HepG2 (cell line): ENCODE data around the gene PLEKHA8. TPM values are rescaled to one million over a fixed set of nuclear protein-coding genes. Genes with fewer than 3 reads are reported as not detected.

Source experiments
- ARID5B ChIP-seq: IDR thresholded peaks from 2 replicates; pipeline ENCODE4 v1.4.0; 2020; ENCODE audit warnings: mild to moderate bottlenecking, missing genetic modification reagents
- ELF3 ChIP-seq: IDR thresholded peaks from 2 replicates; pipeline ENCODE4 v1.6.1; 2016; ENCODE audit warnings: missing genetic modification reagents, missing compliant biosample characterization
- FIP1L1 ChIP-seq: fragments of 200-400 bp; formaldehyde crosslinking; IDR thresholded peaks from 2 replicates; pipeline ENCODE4 v1.6.1; 2018; ENCODE audit warnings: low read depth, mild to moderate bottlenecking, low read length, moderate library complexity, borderline replicate concordance; ENCODE audit not compliant: insufficient read depth
- FOXC1 ChIP-seq: sonication (generic); formaldehyde crosslinking; IDR thresholded peaks from 2 replicates; pipeline ENCODE4 v1.8.0; 2022; ENCODE audit warnings: mild to moderate bottlenecking, missing genetic modification reagents, borderline replicate concordance
- HNRNPLL ChIP-seq: fragments of 200-400 bp; formaldehyde crosslinking; IDR thresholded peaks from 2 replicates; pipeline ENCODE4 v1.6.1; 2017; ENCODE audit warnings: mild to moderate bottlenecking, low read depth, low read length; ENCODE audit not compliant: poor library complexity, severe bottlenecking
- KLF16 ChIP-seq, 2 experiments: sonication (generic) in 1 of 2; formaldehyde crosslinking in 1 of 2; IDR thresholded peaks; 2 replicates each; pipeline versions ENCODE4 v1.6.1 to v1.8.0; 2016 to 2023; ENCODE audit warnings: missing genetic modification reagents in 2 of 2, missing compliant biosample characterization in 1 of 2
- MED13 ChIP-seq: sonication (generic); formaldehyde crosslinking; IDR thresholded peaks from 2 replicates; pipeline ENCODE4 v1.5.0; 2020; ENCODE audit warnings: missing genetic modification reagents
- MEIS2 ChIP-seq: sonication (generic); formaldehyde crosslinking; IDR thresholded peaks from 2 replicates; pipeline ENCODE4 v1.9.0; 2021; ENCODE audit warnings: mild to moderate bottlenecking, missing genetic modification reagents
- NPAS2 ChIP-seq: sonication (generic); formaldehyde crosslinking; IDR thresholded peaks from 2 replicates; pipeline ENCODE4 v1.8.0; 2022; ENCODE audit warnings: mild to moderate bottlenecking, missing genetic modification reagents, borderline replicate concordance
- TP53 ChIP-seq: sonication (generic); formaldehyde crosslinking; conservative IDR thresholded peaks from 2 replicates; pipeline ENCODE4 v1.4.0; 2020; ENCODE audit warnings: missing genetic modification reagents
- ZBTB33 ChIP-seq: sonication (generic); formaldehyde crosslinking; IDR thresholded peaks from 2 replicates; pipeline ENCODE4 v1.4.0; 2020; ENCODE audit warnings: missing genetic modification reagents
- ZC3H4 ChIP-seq: sonication (generic); formaldehyde crosslinking; IDR thresholded peaks from 2 replicates; pipeline ENCODE4 v1.4.0; 2020; ENCODE audit warnings: missing genetic modification reagents, borderline replicate concordance
- ZMYM2 ChIP-seq: sonication (generic); formaldehyde crosslinking; IDR thresholded peaks from 2 replicates; pipeline ENCODE4 v1.8.0; 2022; ENCODE audit warnings: mild to moderate bottlenecking, missing genetic modification reagents
- ZNF17 ChIP-seq: sonication (generic); formaldehyde crosslinking; IDR thresholded peaks from 2 replicates; pipeline ENCODE4 v1.5.0; 2020; ENCODE audit warnings: mild to moderate bottlenecking, missing genetic modification reagents
- ZNF3 ChIP-seq: IDR thresholded peaks from 2 replicates; pipeline ENCODE4 v1.7.0; 2017; ENCODE audit warnings: inconsistent platforms
- ZNF337 ChIP-seq: sonication (generic); formaldehyde crosslinking; IDR thresholded peaks from 2 replicates; pipeline ENCODE4 v1.5.1; 2020; ENCODE audit warnings: missing genetic modification reagents, low read depth, mild to moderate bottlenecking, borderline replicate concordance
- ZNF629 ChIP-seq: sonication (generic); formaldehyde crosslinking; conservative IDR thresholded peaks from 2 replicates; pipeline ENCODE4 v1.5.0; 2020; ENCODE audit warnings: missing genetic modification reagents
- ZNF709 ChIP-seq: sonication (generic); formaldehyde crosslinking; IDR thresholded peaks from 2 replicates; pipeline ENCODE4 v1.5.0; 2020; ENCODE audit warnings: mild to moderate bottlenecking, missing genetic modification reagents
- ZNF792 ChIP-seq: IDR thresholded peaks from 2 replicates; pipeline ENCODE4 v1.6.1; 2016
- ZSCAN30 ChIP-seq: sonication (generic); formaldehyde crosslinking; IDR thresholded peaks from 2 replicates; pipeline ENCODE4 v1.5.0; 2020; ENCODE audit warnings: mild to moderate bottlenecking, missing genetic modification reagents
- ZXDC ChIP-seq: sonication (generic); formaldehyde crosslinking; IDR thresholded peaks from 2 replicates; pipeline ENCODE4 v1.5.0; 2020; ENCODE audit warnings: mild to moderate bottlenecking, missing genetic modification reagents
- polyA plus RNA-seq, 8 experiments: library from polyadenylated mRNA; depleted of rRNA in 3 of 8; stranded (reverse) in 7 of 8; unstranded in 1 of 8; fragments of >200 nt; fragmentation: Illumina TruSeq in 4 of 8; extraction: Trizol in 4 of 8; gene quantifications; 2 replicates each; pipeline versions ENCODE4 v1.2.1 to v1.2.3, GENCODE V29; 2011 to 2016; ENCODE audit warnings: low read depth in 4 of 8, missing spikeins in 1 of 8, mixed read lengths in 1 of 8; ENCODE audit not compliant: insufficient read depth in 1 of 8
- total RNA-seq, 5 experiments: library from RNA; depleted of rRNA; stranded (reverse); fragments of >200 nt; fragmentation: Illumina TruSeq; extraction: Trizol; gene quantifications; 2 replicates each; pipeline ENCODE4 v1.2.3, GENCODE V29; 2016; ENCODE audit warnings: low read depth in 1 of 5

Gene PLEKHA8
- total and polyA plus RNA-seq, 2 of the 13 experiments (the other 11 are each of a cell fraction or from before 2014, with no cell fraction given): 12.5 to 26.4 TPM

DNA sequence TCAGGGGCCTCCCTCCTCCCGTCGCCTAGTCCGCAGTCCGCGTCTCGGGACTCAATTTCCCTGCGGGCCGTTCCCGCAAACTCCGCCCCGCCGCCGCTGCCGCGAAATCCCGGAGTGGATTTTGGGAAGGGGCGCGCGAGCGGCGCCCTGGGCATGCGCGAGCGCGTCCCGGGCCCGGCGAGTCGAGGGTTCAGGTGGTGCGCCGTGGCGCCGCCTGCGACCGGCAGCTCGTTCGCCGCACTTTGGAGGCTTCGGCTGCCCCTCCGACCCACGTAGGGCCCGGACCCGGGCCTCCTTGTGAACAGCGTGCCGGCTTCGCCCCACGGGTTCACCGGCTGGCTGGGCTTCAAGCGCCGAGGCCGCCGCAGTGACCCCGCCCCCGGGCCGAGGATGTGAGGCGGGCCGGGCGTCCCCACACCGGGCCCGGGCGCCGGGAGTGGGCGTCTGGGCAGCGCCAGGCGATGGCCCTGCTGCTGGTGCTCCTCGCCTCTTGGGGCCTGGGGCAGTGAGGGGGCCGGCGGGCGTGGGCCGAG lies at the start of gene PLEKHA8 (continued):
- TF ChIP-seq ZMYM2 (no peak), ZNF709 (CRISPR knock-in tag) (peak; percentile 67; the same call in 1 of the 2 replicates), ZC3H4 (CRISPR knock-in tag) (no peak), ZXDC (CRISPR knock-in tag) (0 out of 2 replicates have a peak, but pooled peaks have one; percentile 31), MED13 (CRISPR knock-in tag) (no peak), ELF3 (CRISPR knock-in tag) (peak; percentile 46; the same call in 1 of the 2 replicates), KLF16 (CRISPR knock-in tag; IDR thresholded peaks at IDR 0.05) (peak in 1 of 2 experiments; percentile 72; a peak in 1 of 4 replicates), ZNF629 (CRISPR knock-in tag) (no peak), ZNF792 (CRISPR knock-in tag) (peak; percentile 64), MEIS2 (CRISPR knock-in tag) (no peak), NPAS2 (CRISPR knock-in tag) (no peak), FOXC1 (CRISPR knock-in tag) (peak; percentile 14; the same call in 1 of the 2 replicates), FIP1L1 (no peak), TP53 (CRISPR knock-in tag) (no peak), ZSCAN30 (CRISPR knock-in tag) (no peak), ZNF3 (CRISPR knock-in tag) (no peak), ZNF337 (CRISPR knock-in tag) (0 out of 2 replicates have a peak, but pooled peaks have one; percentile 8), HNRNPLL (peak; percentile 98), ZBTB33 (no peak), ZNF17 (CRISPR knock-in tag) (no peak), ARID5B (peak; percentile 57; the same call in 1 of the 2 replicates)
